ENCODE results near the gene DCTN3.

The DCTN3 gene

DNA sequence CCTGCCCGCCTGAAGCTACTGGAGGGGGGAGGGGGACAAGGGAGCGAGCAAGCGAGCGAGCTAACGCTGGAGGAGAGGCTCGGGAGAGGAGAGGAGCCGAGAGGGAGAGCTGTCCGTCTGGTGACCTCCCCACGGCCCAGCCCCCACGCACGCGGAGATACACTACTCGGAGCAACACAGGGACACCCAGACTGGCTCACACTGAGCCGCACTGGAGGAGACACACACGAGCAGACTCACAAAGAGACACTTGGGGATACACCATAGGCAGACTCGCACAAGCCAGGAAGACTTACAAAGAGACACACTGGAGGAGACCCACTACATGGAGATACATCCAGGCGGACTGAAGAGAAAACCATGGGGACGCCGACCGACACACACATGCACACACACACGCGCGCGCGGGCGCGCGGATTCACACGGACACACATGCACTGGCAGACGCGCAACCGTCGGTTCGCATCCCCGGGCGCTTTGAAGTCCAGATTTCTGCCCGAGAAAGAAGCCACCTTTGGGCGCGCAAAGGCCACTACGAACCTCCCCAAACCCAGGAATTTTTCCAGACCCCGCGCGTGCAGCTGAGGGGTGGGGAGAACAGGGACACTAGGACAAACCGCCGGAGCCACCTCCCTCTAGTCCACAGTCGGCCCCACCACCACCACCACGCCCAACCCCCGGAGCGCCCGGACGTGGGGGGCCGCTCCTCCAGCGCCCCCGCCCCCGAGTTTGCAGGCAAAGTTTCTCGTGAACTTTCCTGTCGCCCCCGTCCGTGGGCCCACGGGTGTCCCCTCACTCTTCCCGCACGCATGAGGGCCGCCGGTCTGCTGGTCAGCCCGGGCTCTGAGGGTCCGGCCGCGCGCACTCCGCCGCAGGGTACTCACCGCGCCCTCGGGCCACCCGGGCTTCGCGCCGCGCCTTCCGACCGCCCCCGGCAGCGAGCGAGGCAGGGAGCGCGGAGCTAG is 31.3 kb downstream of the DCTN3 start:
- DNase-seq = no peak

DNA sequence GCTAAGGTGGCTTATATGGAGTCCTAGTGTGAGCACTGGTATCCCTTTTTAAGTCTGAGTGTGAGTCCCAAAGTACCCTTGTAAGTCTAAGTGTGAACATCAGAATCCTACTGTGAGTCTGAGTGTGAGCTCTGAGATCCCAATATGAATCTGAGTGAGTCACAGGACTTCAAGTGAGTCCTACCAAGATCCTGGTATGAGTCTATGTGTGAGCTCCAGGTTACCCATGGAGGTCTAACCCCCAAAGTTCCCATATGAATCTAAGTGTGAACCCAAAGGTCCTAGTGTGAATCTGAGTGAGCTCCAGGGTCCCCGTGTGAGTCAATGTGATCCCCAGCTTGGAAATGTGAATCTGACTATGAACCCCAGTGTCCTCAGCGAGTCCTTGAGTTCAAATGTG is 33.0 kb downstream of the DCTN3 start:
- no peak for DNase-seq

DNA sequence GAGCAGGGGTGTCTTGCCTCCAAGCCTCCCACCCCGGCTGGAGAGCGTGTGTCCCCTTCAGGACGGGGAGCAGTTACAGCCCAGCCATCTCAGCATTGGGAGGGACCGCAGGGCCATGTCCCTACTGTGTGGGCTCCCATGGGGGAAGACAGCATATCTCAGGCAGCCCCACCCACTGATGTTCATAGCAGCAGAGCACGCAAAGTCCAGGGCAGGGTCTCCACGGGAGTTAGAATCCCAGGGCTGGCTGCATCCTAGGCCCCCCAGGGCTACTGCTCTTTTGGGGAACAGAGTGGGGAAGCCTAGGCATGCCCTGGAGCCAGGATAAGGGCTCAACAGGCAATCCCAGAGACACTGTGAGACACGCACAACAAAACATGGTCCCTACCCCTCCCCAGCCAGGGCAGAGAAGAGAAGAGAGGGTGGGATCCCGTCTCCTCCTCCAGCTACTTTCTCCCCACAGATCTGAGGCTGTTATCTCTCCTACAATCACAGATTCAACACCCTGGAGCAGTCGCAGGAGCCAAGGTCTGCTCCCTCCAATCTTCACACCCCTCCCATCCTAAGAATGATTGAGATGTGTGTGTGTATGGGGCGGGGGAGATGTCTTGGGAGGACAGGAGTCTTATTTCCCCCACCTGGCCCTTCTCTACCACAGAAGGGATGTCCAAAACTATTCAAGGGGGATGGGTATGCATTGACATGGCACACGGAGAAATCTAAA is 34.2 kb downstream of the DCTN3 start:
- no peak for DNase-seq

DNA sequence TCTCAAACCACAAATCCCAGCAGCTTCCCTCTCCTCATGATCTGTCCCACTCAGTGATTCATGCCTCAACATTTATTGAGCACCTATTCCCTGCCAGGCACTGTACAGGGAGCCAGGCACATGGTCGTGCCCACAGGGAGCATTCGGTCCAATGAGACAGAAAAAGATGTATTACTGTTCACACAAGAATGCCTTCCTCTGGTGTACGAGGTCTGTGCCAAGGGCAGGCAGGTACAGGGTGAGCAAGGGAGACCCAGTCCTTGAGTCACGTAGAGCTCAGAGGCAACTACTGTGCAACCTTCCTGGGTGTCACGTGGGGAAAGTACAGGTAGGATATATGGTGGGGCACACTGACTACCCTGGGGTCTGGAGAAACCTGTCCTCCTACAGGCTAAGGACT is 35.3 kb downstream of the DCTN3 start:
- DNase-seq = no peak

DNA sequence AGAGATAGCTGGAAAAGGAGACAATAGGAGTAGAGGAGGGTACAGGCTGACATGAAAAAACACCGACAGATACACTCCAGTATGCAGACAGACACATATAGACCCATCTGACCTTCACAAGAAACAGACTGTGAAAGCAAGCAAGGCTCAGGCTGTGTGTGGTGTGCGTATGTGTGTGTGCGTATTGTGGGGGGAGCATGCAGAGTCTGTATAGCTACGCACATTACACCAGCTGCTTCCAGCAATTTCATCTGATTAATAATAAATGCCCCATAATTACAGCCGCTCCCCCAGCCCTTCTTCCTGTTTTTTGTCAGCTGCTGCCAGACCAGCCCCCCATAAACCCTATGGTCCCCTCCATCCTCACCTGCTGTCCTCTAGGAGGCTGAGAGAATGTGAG is 37.5 kb downstream of the DCTN3 start:
- DNase-seq = no peak

DNA sequence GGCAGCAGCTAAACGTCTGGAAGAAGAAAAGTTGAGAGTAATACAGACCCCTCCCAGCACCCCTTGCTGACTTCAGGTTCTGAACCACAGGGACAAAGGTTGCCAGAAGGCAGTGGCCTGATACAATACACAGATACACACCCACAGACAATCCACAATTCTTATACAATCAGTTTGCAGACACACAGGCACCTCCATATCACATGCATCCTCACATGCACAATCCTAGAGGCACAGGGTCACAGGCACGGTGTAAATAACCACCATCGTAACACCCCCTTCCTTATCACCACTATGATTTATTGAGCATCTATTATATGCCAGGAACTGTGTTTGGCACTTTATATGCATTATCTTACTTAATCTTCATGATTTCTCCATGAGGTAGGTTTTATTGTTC is 39.0 kb downstream of the DCTN3 start:
- no peak for DNase-seq

DNA sequence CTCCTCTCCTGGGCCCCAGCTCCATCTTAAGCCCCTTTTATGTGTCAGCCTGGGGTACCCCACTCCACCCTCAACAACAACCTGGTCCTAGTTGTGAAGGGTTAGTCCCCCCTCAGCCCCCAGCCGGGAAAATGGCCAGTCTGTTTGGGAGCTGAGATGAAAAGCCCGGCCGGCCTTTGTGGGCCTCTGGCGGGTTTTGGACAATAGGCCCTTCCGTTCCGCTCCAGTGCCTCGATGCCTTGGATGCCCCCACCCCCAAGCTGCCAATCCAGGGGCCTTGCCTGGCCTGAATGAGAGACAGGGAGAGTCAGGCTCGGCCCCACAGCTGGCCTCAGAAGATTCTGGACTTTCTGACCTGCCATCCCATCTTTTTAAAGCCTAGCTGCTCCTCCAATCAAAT is 39.9 kb downstream of the DCTN3 start:
- no peak for DNase-seq

DNA sequence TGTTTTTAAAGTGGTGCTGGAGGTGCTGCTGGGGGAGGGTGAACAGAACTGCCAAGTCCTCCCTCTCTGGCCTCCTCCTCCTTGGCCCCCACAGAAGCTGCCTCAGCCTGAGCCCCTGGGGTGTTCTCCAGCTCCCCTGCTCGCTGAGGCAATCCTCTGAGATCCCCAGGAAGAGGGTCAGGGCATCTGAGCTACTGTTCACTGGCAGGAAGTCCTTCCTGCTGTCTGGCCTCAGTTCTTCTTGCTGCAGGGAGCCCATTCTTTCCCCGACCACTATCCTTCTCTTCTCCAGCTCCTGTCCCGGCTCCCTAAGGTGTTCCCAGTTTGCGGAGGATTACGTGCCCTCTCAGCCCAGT is 40.5 kb downstream of the DCTN3 start:
- no peak for DNase-seq

DNA sequence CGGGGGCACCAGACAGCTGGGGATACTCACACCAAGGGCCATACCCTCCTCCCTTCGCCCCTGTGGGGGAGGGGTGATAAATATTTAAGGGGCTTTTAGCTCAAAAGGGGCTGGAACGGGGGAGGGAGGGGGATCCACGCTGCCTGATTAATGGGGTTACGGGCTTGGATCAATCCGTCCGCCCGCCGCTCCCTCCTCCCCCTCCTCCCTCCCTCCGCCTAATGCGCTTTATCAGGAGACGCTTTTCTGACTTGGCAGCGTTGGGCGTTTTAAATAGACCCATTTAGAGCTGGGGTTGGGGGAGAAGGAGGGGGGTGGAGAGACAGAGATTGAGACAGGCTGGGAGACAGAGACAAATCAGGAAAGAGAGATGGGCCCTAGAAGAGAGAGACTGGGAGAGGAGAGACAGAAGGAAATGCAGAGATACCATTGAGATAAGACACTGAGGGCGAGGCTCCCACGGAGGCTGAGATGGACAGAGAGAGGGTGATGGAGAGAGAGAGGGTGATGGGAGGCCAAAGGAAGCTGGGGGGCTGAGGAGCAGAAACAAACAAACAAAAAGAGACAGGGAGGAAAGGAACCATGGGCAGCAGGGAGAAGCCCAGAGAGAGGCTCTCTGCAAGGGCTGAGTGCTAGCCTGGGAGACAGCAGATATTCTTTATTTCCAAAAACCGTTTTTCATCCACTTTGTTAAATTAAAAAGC is 41.0 kb downstream of the DCTN3 start:
- no peak for DNase-seq

DNA sequence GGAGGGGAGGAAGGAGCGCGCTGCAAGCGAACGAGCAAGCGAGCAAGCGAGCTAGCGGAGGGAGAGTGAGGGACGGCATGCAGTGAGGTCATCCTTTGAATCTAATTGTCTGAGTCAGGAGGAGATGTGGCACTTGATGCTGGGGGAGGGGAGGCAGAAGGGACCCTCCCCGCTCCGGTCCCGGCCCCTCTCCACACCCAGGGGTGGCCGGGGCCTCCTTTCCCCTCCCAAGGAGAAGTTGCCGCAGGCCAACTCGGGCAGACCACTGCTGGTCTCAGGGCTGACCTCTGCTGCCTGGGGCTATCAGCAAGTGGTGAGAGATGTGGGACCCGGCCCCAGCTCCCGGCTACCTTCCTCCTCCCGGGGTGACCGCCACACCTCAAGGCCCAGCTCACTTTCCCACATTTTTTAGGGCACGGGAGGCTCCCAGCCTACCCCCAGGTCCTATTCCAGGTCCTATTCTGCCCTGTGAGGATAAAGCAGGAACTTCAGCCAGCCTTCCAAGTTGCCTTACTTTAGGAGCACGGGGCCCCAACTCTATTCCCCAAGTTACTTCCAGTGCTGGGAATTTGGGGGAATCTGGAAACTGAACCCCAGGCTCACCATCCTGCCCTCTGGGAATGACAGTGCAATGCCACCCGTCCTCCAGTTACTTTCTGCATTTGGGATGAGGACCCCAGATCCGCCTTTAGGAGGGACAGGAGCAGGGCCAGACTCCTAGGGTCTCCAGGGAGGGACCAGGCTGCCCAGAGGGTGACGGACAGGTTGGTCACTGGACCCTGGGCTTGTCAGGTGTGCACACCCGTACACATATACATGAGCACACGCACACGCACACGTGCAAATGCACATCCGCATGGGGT is 41.8 kb downstream of the DCTN3 start:
- DNase-seq = peak; percentile 14

DNA sequence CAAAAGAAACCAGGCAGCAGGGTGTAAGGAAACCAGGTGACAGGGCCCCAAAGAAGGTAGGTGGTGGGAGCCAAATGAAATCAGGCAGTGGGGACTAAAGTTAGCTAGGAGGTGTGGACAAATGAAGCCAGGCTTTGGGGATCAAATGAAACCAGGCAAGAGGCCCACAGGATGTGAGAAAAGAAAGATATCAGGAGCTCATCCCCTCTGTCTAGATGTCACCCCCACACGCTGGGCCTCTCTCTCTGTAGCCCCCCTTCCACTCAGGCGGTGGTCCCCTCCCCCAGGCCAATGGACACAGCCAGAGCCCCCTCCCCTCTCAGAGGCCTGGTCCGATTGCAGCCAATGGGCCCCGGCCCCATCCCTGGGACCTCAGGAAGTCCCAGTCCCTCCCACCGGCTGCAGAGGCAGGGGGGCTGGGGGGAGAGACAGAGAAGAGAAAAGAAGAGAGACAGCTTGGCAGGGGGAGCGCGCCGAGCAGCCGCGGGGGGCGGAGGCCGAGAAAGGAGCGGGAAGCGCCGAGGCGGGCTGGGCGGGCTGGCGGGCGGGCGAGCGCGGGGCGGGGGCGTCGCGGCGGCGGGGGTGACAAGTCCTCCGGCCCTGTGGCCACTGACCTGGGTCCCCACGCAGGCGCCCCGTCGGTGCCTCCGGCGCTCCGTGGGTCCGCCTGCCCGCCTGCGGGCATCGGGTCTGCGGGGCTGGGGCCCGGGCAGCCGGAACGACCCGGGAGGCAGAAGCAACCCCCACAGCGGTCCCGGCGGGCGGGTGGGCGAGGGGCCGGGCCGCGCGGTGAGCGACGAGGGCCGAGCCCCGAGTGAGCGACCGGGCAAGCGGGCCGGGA is 42.7 kb downstream of the DCTN3 start:
- DNase-seq = no peak

DNA sequence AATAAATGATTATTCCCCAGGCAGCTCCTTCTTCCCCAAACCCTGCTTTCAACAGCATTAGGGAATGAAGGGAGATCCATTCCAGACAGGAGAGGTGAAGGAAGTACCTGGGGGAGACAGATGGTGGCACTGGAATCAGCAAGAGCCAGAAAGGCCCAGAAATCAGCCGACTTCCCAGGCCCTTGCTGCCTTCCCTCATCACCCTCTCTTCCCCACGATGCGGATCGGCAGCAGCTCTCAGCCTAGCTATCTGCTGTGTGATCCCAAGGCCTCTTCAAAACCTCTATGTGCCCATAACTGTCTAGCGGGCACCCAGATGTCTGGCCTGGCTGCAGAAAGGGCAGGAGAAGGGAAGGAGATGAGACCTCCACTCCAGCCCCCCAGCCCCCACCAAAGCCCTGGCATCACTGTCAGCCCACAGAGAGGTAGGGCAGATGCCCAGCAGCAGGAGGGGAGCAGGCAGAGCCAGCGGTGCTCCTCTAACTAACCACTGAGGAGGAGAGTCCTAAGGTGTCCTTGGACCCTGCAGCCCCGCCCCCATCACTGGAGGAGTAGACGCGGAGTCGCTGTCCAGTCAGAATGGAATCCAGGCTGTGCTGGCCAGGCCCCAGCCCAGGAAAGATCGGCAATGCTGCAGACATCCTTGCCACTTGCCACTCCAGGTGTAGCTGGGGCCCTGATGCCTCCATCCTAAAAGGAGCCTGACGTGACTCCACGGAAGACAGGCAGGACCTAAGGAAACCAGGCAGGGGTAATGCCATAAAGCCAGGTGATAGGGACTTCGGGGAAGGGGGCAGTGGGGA is 43.5 kb downstream of the DCTN3 start:
- DNase-seq = no peak

DNA sequence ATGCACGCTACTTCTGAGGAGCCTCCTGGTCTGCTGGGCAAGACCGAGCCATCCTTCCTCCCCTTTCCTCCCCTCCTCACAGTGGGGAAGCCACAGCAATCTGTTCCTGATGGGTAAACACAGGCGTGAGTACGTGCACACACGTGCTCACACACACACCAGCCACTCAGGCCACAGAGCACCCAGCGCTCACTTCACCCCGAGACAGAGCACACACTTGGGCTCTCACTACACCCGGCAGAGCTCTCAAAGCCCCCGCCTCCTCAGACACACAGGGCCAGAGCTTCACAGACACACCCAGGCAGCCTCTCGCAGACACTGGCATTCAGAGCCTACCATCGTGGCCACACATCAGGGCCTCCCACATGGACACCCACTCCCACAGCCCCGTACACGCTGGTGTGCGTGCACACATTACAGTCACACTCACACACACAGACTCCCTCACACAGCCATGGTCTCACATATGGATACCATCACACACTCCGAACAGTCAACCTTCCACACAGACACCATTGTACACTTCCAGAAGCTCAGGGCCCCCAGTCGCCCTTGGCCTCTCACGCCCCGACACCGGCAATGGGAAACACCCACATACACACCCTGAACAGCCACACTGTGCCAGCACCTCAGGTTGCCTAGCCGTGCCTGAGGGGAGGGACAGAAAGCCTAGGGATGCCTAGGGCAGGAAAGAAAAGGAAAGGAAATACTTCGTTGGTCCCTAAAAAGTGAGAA is 44.3 kb downstream of the DCTN3 start:
- DNase-seq = no peak

DNA sequence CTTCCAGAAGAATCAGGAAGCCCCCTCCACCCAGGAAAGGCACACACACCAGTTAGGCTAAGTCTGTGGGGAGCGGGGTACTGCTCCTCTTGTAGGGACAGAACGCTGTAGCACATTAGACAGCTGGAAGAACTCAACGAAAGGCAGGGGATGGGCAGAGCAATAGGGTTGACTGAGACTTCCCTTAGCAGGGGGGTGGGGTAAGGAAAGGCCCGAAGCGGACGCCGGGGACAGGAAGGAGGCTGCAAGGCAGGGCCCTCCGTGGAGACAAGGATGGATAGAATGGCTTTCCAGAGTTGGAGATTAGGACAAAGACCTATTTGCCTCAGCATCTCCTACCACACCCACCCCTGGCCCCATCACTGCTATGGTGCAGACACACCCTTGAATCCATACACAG is 45.1 kb downstream of the DCTN3 start:
- no peak for DNase-seq

DNA sequence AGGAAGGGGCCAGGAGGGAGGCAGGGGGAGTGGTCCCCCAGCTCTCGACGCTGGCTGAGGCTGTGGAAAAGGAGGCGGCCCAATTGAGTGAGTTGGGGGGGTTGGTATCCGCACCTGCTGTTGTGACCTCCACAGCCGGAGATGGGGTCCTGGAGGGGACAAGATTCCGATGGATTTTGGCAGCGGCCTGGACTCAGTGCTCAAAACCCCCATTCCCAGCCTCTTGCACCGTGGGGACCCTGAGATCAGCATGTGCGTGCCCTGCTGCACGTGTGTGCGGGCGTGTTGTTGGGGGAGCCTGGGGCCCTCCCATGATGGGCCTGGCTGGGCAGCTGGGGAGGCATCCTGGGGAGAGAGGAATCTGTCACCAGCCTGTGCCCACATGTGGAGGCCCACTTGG is 45.7 kb downstream of the DCTN3 start:
- DNase-seq = no peak

DNA sequence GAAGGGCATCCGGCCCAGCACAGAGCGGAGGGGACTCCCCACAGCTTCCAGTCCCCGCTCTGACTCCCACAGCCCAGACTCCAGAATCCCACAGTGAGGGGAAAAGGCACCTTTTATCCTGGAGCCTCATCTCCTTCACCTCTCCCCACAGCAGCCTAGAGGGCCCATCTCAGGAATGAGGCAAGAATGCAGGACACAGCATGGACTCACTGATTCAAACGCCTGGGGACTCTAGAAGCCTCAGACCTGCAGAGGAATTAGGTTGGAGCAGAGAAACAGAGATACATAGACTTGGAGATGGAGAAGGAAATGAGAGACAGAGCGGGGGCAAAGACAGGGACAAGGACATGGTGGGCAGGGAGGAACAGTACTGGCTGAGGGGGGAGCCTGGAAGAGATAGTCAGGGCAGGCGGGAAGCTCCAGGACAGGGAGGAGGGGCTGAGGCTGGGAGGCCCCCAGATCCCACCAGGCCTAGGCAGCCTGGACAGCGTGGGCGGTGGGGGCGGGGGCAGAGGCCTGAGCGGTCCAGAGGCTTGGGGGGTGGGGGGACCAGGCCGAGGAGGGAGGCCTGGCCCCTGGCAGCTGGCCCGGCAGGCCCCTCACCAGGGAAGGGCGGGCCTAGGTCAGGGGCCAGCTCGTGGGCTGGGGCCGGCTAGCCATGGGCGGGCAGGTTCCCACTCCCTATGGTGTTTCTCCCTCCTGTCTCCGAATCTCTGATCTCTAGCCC is 46.5 kb downstream of the DCTN3 start:
- no peak for DNase-seq

DNA sequence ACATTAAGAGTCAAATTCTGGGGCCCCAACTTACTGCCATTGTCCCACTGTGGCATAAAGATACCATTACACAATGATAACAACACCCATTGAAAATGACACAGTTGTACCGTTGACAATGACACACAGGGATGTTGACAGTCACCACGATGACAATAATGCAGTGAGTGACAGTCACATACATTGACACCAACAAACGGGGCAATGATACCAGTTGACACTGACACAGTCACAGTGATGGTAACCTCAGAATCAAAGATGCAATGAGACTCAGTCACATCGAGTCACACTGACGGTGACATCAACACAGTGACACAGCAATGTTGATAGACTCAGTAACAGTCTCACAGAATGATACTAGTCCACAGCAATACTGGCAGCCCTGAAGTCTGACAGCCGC is 47.7 kb downstream of the DCTN3 start:
- no peak for DNase-seq

DNA sequence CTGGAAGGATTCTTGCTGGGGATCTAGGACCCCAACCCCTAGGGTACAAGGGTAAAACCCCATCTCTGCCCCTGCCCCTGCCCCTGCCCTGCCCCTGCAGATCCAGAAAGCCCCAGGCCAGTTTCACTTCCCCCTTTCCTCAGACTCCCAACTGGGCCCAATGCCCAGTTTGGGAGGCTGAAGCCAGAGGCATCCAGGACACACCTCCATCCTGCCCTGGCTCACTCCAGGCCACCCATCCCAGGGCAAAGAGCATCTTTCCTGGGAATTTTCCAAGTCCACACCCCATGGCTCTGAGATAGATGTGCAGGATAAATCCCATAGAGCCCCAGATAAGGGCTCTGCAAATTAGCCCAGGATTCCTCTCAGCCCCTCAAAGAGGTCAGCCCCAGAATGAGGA is 48.2 kb downstream of the DCTN3 start:
- no peak for DNase-seq

DNA sequence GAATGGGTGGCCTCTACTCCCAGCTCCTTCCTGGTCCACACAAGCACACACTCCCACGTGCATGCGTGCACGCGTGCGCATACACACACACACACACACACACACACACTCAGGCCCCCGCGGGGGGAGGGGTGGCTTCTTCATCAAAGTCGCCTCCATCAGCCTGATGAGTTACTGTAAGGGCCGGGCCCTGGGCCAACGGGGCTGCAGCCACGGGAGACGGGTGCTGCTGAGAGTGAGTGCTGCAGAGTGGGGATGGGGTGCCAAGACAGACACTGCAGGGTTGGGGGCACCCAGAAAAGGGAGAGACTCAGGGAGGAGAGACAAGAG is 48.8 kb downstream of the DCTN3 start:
- DNase-seq = no peak

Measured in kidney glomerular epithelial cell (primary cell).